Loucy (cell line): ENCODE results near the gene SUGP2.

Experiments
- H2AFZ ChIP-seq: fragments of 200-600 bp; sonication (generic); 2 replicates; pipeline ENCODE4 v1.6.0; 2016; ENCODE audit warnings: antibody characterized with exemption, mild to moderate bottlenecking, low read length, moderate library complexity
- H3F3A ChIP-seq: fragments of 200-600 bp; 2 replicates; pipeline ENCODE4 v1.6.0; 2016; ENCODE audit warnings: antibody characterized with exemption, low read depth, mild to moderate bottlenecking
- H3K27me3 ChIP-seq: fragments of 200-600 bp; sonication (generic); 2 replicates; pipeline ENCODE4 v1.6.1; 2014; ENCODE audit warnings: low read length, mild to moderate bottlenecking; ENCODE audit not compliant: insufficient read depth, poor library complexity, severe bottlenecking
- H3K36me3 ChIP-seq: fragments of 200-600 bp; sonication (generic); 2 replicates; pipeline ENCODE4 v1.6.1; 2016; ENCODE audit warnings: low read length; ENCODE audit not compliant: insufficient read depth
- H3K4me1 ChIP-seq: fragments of 200-600 bp; sonication (generic); 2 replicates; pipeline ENCODE4 v1.5.1; 2014; ENCODE audit warnings: low read length, mild to moderate bottlenecking; ENCODE audit not compliant: insufficient read depth, poor library complexity, severe bottlenecking
- H3K4me2 ChIP-seq: fragments of 200-600 bp; sonication (generic); 2 replicates; pipeline ENCODE4 v1.6.0; 2014; ENCODE audit warnings: antibody characterized with exemption, low read length, low read depth, mild to moderate bottlenecking; ENCODE audit not compliant: poor library complexity, severe bottlenecking
- H3K4me3 ChIP-seq: fragments of 200-600 bp; sonication (generic); 2 replicates; pipeline ENCODE4 v1.5.1; 2014; ENCODE audit warnings: low read length, mild to moderate bottlenecking, mixed read lengths; ENCODE audit not compliant: poor library complexity, severe bottlenecking
- H3K79me2 ChIP-seq: fragments of 200-600 bp; sonication (generic); 2 replicates; pipeline ENCODE4 v1.6.1; 2014; ENCODE audit warnings: low read length; ENCODE audit not compliant: insufficient read depth
- H3K9ac ChIP-seq: fragments of 200-600 bp; sonication (generic); 2 replicates; pipeline ENCODE4 v1.6.0; 2014; ENCODE audit warnings: mild to moderate bottlenecking, low read depth, low read length, moderate library complexity; ENCODE audit not compliant: poor library complexity, severe bottlenecking
- H3K9me2 ChIP-seq: fragments of 200-600 bp; sonication (generic); replicated peaks from 2 replicates; pipeline ENCODE4 v1.6.1; 2016; ENCODE audit warnings: low read depth, low read length, mixed read lengths
- H3K9me3 ChIP-seq: fragments of 200-600 bp; sonication (generic); 2 replicates; pipeline ENCODE4 v1.6.1; 2014; ENCODE audit warnings: mild to moderate bottlenecking, antibody characterized with exemption, low read length, low read depth; ENCODE audit not compliant: insufficient read depth
- H4K20me1 ChIP-seq: fragments of 200-600 bp; sonication (generic); 2 replicates; pipeline ENCODE4 v1.6.0; 2014; ENCODE audit warnings: antibody characterized with exemption, low read length, mild to moderate bottlenecking; ENCODE audit not compliant: insufficient read depth, poor library complexity, severe bottlenecking
- EZH2phosphoT487 ChIP-seq: fragments of 200-600 bp; IDR thresholded peaks from 2 replicates; pipeline ENCODE4 v1.6.1; 2018; ENCODE audit warnings: antibody characterized with exemption, mild to moderate bottlenecking, moderate library complexity, borderline replicate concordance
- TF ChIP-seq, protein P1 (sequence below): fragments of 200-600 bp; sonication (generic); conservative IDR thresholded peaks from 2 replicates; pipeline ENCODE4 v1.5.1; 2014; ENCODE audit warnings: mild to moderate bottlenecking, antibody characterized with exemption, low read length

Gene SUGP2

DNA sequence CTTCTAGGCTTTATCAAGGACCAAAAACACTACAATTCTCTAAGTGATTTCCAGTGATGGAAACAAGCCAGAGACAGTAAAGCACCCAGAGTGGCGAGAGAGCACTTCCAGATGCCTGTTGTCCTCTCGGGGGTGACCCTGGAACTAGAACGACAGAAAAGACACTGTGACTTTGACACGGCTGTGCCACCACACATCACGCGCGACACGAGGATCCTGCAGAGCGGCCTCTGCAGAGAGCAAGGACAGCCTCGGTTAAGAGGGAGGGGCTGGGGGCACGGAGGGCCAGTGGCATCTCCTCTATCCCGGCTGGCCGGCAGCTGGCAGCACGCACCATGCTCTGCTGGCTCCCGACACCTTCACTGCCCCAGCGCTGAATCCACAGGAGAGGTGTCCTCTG, 42.3 kb downstream of the SUGP2 start:
- H3K4me3 ChIP-seq = no peak overlapping the region
- peaks cover 41% of the 10 kb centered on the region; the same call in 1 of the 2 replicates for H3K36me3 ChIP-seq
- no peaks in the 10 kb centered on the region for H3F3A ChIP-seq
- no peaks in the 10 kb centered on the region for H3K79me2 ChIP-seq
- H3K9me2 ChIP-seq = no peaks in the 10 kb centered on the region
- TF ChIP-seq, protein P1, sequence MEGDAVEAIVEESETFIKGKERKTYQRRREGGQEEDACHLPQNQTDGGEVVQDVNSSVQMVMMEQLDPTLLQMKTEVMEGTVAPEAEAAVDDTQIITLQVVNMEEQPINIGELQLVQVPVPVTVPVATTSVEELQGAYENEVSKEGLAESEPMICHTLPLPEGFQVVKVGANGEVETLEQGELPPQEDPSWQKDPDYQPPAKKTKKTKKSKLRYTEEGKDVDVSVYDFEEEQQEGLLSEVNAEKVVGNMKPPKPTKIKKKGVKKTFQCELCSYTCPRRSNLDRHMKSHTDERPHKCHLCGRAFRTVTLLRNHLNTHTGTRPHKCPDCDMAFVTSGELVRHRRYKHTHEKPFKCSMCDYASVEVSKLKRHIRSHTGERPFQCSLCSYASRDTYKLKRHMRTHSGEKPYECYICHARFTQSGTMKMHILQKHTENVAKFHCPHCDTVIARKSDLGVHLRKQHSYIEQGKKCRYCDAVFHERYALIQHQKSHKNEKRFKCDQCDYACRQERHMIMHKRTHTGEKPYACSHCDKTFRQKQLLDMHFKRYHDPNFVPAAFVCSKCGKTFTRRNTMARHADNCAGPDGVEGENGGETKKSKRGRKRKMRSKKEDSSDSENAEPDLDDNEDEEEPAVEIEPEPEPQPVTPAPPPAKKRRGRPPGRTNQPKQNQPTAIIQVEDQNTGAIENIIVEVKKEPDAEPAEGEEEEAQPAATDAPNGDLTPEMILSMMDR = no peak
- TF ChIP-seq EZH2phosphoT487 = no peak
- no peaks in the 10 kb centered on the region for H3K4me1 ChIP-seq
- H3K9me3 ChIP-seq = no peaks in the 10 kb centered on the region
- H3K4me2 ChIP-seq = no peak overlapping the region
- H4K20me1 ChIP-seq = no peaks in the 10 kb centered on the region
- no peak overlapping the region for H2AFZ ChIP-seq
- no peaks in the 10 kb centered on the region for H3K27me3 ChIP-seq
- H3K9ac ChIP-seq = no peak overlapping the region

DNA sequence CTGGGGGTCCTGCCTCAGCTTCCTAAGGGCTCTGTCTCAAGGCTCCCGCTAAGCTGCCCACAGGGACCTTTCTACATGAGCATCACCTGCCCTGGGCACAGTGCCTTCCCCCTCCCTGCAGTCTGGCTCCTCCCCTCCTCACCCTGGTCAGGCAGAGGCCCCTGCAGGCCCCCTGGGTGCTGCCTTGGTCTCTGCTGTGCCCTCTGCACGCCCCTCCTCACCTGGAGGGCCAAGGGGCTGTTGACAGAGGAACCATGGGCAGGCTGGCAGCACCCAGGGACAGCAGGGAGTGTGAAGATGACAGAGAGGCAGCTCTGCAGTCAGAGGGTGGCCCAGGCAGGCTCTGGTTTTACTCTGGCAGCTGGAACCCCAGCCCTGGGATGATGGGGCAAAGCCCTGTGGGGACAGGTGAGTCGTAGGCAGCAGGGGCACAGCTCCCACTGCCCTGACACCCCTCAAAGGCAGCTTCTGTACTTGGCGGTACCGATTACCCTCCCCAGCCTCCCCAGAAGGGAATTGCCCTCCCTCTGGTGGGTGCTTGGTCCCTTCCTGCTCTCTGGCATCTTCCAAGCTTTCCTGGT, 43.1 kb downstream of the SUGP2 start:
- no peak overlapping the region for H2AFZ ChIP-seq
- no peak overlapping the region for H3K4me3 ChIP-seq
- H3K79me2 ChIP-seq = no peaks in the 10 kb centered on the region
- TF ChIP-seq EZH2phosphoT487 = no peak
- H3K27me3 ChIP-seq = no peaks in the 10 kb centered on the region
- H3K9me3 ChIP-seq = no peaks in the 10 kb centered on the region
- H3K36me3 ChIP-seq = peaks cover 33% of the 10 kb centered on the region; the same call in 1 of the 2 replicates
- H3K4me2 ChIP-seq = no peak overlapping the region
- H4K20me1 ChIP-seq = no peaks in the 10 kb centered on the region
- H3F3A ChIP-seq = no peaks in the 10 kb centered on the region
- H3K9me2 ChIP-seq = no peaks in the 10 kb centered on the region
- no peak overlapping the region for H3K9ac ChIP-seq
- H3K4me1 ChIP-seq = no peaks in the 10 kb centered on the region

DNA sequence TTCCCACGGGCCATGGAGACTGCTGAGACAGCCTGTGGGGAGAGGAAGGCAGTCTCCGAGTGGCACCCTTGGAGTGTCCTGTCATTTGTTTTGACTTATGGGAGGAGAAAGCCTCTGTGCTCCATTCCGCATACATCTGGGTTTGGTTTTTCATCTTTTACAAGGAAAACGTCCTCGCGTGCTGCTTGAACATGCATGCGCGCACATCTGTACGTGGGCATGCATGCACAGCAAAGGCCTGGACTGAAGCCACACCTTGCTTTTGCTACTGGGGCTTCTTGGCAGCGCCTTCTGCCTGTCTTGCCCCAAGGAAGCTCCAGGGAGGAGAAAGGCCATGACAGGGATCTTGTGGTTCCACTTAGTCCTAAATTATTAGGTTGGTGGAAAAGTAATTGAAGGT, 44.0 kb downstream of the SUGP2 start:
- Histone ChIP-seq H3K9me3 (no peaks in the 10 kb centered on the region), H3K4me1 (no peaks in the 10 kb centered on the region), H3K9ac (no peak overlapping the region), H3K36me3 (peaks cover 24% of the 10 kb centered on the region; the same call in 1 of the 2 replicates), H3K79me2 (no peaks in the 10 kb centered on the region), H3K9me2 (no peaks in the 10 kb centered on the region), H3K4me3 (no peak overlapping the region), H3K27me3 (no peaks in the 10 kb centered on the region), H3F3A (no peaks in the 10 kb centered on the region), H2AFZ (no peak overlapping the region), H3K4me2 (no peak overlapping the region), H4K20me1 (no peaks in the 10 kb centered on the region)
- TF ChIP-seq EZH2phosphoT487 = no peak
- TF ChIP-seq, protein P1 = no peak

DNA sequence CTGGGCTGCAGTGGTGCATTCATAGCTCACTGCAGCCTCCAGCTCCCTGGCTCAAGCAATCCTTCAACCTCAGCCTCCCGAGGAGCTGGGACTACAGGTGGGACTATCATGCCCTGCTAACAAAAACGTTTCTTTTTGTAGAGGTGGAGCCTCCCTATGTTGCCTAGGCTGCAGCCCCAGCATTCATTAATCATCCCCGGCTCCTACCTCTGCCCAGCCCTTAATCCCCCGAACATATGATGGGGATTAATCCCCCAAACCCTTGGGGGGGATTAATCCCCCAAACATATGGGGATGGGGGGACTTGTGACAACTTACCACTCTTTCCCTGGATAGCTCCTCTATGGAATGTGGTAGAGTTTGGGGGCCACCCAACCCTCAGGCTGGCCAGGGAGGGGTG, 45.9 kb downstream of the SUGP2 start:
- Histone ChIP-seq H3F3A (no peaks in the 10 kb centered on the region), H3K9ac (no peak overlapping the region), H3K4me2 (no peak overlapping the region), H3K79me2 (no peaks in the 10 kb centered on the region), H3K36me3 (peaks cover 7% of the 10 kb centered on the region; the same call in 1 of the 2 replicates), H3K4me3 (no peak overlapping the region), H4K20me1 (no peaks in the 10 kb centered on the region), H3K9me3 (no peaks in the 10 kb centered on the region), H3K27me3 (no peaks in the 10 kb centered on the region), H3K9me2 (no peaks in the 10 kb centered on the region), H2AFZ (no peak overlapping the region), H3K4me1 (no peaks in the 10 kb centered on the region)
- TF ChIP-seq, protein P1 = no peak
- no peak for TF ChIP-seq EZH2phosphoT487
